Tibial nerve (tissue), 3 donors: ENCODE data around the gene ZNF362.

Experiments used
- CTCF ChIP-seq, 5 experiments: fragments of 200-600 bp in 3 of 5; fragments of 450-650 bp in 2 of 5; sonication (generic) in 3 of 5; IDR thresholded peaks; one replicate each; pipeline ENCODE4 v1.5.1; 2016 to 2019; ENCODE audit warnings: antibody characterized with exemption in 5 of 5, mild to moderate bottlenecking in 3 of 5, moderate library complexity in 2 of 5
- POLR2A ChIP-seq, 2 donors: fragments of 450-650 bp; IDR thresholded peaks; one replicate each; pipeline ENCODE4 v1.6.1; 2017; ENCODE audit warnings: antibody characterized with exemption in 2 of 2, mild to moderate bottlenecking in 2 of 2, moderate library complexity in 2 of 2

DNA sequence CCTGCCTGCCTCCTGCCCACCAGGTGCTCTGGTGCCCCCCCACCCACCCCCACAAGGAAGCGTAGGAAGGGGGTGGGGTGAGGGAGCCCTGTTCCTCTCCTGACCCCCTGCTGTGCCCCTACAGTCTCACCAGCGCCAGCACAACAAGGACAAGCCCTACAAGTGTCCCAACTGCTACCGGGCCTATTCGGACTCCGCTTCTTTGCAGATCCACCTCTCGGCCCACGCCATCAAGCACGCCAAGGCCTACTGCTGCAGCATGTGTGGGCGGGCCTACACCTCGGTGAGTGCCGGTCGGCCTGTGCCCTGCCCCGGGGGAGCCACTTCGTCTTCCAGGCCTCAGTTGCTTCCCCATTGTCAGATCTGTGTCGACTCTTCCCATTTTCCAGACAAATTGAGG is 38.7 kb downstream of the ZNF362 start:
- TF ChIP-seq CTCF (IDR thresholded peaks at IDR 0.05) (no peak), POLR2A (IDR thresholded peaks at IDR 0.05) (no peak)
